ENCODE data around the gene MAPKAPK3.

The MAPKAPK3 gene

DNA sequence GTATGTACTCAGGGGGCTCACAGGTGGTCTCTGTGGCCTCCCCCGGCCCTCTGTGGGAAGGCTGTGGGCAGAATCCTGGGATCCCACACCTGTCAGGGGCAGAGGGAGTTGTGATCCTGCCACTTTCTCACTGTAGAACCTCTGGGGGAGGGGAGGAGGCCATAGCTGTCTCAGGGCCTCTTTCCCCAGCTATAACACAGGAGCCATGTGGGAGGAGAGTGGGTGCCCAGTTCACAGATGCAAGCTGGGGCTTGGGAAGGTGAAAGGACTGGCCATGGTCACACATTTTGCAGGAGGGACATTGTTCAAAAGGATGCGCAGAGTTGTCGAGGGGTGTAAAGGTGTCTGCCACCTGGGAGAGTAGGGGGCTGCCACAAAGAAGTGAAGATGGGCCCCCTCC is 11.7 kb downstream of the MAPKAPK3 start:
- DNase-seq, result no peak

GRCh38 chr3:50630394-50630793 is 13.4 kb downstream of the MAPKAPK3 start:
- no peak for DNase-seq

- DNase-seq, result no peak
Observed at GRCh38 chr3:50630877-50631276, 13.9 kb downstream of the MAPKAPK3 start.

DNA sequence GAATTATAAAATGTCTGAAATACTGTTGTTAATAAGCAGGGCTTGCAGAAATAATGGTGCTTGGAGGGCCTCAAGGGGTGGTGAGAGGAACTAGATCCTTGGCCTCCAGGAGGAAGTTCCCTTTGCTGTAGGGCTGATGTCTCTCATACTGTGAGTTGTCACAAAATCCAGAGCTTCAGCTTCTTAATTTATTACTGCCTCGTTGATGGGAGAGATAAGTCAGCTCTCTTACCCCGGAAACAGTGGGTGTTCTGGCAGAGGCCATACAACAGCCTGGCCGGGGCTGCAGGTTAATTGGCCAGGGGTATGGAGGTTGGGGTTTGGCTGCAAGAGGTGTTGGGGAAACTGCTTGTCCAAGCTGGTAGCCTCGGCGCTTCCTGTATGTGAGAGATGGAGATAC is 15.5 kb downstream of the MAPKAPK3 start:
- DNase-seq, result no peak

DNA sequence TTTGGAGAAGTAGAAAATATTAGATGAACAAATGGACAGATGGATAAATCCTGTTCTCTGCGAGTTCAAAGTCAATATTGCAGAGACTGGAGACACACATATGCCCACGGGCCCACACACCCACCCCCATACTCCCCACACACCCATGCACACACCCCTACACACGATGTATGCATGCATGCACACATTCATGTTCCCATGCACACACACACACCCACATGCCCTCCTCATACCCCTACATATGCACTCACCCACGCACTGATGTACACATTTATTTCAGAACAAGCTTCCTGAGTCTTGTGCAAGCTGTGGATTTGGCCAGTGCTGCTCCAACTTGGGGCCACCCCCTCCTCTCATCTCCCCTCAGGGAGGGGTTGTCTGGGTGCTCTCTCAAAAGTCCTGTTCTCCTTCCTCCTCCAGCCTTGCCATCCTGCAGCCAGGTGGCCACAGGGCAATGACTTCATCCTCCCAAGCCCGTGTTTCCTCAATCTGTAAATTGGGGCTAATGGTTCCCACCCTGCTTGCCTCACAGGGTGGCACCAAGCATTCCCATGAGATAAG is 16.4 kb downstream of the MAPKAPK3 start:
- DNase-seq, result no peak

DNA sequence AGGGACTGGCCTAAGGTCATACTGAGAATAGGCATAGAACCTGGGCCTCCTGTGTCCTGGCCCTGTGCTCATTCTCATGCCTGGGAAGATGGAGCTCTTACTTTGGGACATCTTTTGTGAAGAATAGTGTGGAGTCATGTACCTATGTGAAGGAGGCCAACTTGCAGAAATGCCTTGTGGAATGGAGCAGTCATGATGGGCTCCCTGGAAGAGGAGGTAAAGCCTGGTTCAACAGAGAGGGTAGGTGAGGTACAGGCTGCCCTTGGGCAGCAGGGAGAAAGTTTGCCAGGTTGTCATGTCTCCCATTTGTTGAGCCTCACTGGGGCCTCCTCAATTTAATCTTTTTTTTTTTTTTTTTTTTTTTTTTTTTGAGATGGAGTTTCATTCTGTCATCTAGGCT is 18.1 kb downstream of the MAPKAPK3 start:
- DNase-seq, result no peak

- no peak for DNase-seq
Observed at GRCh38 chr3:50637011-50637410, 20.1 kb downstream of the MAPKAPK3 start.

DNA sequence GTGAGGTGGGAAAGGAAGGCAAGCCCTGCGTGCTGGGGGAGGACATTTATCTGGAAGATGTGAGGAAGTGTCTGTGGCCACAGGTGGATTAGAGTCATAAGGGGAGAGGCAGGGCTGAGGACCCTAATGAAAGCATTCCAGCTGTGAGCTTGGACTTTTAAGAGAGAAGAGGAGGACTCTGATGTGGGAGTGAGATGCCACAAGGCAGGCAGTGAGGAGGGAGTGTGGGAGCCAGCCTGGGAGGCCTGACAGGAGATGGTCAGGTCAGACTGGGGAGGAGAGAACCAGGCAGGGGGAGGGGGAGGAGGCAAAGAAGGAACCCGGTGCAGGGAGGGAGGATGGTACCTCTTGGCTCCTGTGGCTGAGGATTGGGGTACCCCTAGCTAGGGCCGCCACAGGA is 21.0 kb downstream of the MAPKAPK3 start:
- no peak for DNase-seq

DNA sequence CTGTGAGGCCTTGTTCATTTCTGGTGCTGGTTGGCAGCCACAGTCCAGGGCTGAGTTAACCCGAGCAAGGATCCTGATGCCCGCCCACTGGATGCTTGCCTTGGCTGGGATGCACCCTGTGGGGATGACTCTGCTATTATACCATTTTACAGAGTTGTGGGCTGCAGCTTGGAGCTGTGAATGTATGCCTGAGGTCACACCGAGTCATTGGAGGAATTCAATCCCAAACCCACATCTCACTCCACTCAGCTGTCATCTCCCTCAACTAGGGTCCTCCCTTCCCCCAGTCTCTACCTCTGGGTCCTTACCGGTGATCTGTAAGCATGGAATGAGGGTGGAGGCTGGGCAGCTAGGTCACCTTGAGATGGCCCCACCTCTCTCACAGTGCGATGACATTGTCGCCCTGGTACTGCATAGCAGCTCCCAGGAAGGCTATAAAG is 22.1 kb downstream of the MAPKAPK3 start:
- no peak for DNase-seq

GRCh38 chr3:50642382-50642781 is 25.4 kb downstream of the MAPKAPK3 start:
- no peak for DNase-seq

DNA sequence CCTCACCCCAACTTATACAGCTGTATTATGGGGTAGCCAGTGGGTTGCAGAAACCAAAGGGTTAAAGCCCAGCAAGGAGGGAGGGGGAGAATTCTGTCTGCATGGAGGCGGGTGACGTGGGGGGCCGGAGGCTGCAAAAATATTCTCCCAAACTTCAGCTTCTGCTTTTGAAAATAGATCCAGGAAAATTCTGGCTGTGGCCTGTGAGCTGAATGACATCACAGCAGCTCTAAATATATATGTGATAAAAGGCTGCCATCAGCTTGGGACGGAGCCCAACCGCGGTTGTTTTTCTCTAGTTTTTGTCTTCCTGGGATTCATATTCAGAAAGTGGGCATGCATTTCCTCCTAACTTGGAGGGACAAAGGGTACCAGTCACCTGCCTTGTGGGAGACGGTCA is 27.6 kb downstream of the MAPKAPK3 start:
- no peak for DNase-seq

- DNase-seq, result no peak
Observed at GRCh38 chr3:50645378-50645777, 28.4 kb downstream of the MAPKAPK3 start.

- no peak for DNase-seq
Observed at GRCh38 chr3:50648313-50648712, 31.4 kb downstream of the MAPKAPK3 start.

GRCh38 chr3:50648944-50649343 is 32.0 kb downstream of the MAPKAPK3 start:
- DNase-seq, result no peak

GRCh38 chr3:50649451-50649931 is 32.5 kb downstream of the MAPKAPK3 start:
- DNase-seq, result no peak

DNA sequence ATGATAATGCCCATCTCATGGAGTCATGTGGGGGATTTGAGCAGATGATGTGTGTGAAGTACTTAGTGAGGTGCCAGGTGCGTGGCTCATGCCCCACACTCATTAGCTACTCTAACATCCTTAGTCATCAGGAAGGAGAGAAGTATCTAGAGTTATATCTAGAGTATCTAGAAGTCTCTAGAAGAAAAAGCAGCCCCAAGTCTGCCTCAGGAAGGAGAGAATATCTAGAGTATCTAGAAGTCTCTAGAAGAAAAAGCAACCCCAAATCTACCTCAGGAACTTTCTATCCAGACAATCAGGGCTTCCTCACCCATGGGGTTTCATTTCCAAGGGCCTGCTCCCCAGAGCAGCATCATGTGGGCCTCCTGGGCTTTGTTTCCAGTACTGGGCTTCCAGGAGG is 33.1 kb downstream of the MAPKAPK3 start:
- no peak for DNase-seq

DNA sequence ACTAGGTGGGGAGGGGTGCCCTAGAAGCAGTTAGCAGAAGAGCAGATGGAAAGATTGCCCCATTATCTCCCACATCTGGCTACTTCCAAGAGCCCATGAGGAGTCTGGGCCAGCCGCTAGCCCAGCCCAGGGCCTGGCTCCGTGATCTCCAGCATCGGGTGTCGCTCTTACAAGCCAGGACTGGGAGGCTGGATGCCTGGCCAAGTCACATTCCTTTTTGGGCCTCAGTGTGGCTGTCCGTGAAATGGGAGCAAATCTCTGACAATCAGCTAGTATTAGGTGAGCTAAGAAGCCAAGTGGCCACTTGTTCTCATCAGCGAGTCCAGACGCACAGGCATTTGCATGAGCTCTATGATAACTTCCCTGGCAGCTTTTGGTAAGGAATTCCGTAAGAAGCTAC is 34.5 kb downstream of the MAPKAPK3 start:
- DNase-seq, result no peak

DNA sequence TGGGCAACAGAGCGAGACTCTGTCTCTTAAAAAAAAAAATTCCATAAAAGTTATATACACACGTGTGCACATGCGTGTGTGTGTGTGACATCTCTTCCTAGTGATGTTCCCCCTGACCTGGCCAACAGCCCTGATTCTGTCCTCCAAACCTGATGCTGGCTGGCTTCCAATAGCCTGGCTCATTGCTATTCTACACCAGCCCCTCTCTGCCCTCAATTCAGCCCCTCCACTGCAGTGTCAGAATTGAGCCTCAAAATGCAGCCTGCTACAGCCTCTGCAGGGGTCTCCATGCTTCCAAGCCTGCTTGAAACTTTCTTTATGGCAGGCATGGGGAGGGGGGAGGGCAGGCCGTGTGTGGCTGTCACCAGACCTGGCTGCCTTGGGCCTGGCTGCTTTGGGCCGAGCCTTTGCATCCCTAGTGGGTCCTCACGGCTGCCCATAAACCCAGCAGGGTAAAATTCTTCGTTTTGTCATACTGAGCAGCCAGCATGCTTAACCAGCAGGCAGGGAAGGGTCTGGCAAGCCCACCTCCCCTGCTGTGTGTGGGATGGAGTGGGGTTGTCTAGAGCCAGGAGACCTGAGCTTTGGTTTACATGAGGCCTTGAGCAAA is 35.1 kb downstream of the MAPKAPK3 start:
- no peak for DNase-seq

DNA sequence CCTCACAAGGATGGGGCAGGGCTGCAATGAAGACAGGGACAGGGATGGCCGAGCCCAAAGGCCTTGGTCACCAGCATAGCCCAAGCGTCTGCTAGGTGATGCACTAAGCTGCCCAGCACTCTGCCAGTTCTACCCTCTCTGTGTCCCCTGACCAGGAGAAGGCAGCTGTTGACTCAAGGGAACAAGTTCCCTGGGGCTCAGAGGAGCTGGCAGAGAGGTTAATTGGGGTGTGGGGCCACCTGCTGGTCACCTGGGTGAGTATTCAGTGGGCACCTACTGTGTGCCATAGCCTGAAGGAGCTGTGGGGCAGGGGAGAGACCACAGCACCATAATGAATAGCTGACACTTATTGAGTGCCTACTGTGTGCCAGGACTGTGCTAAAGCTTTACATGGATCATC is 35.8 kb downstream of the MAPKAPK3 start:
- DNase-seq, result peak; percentile 48 to 70

- DNase-seq, result no peak
Observed at GRCh38 chr3:50653937-50654595, 37.1 kb downstream of the MAPKAPK3 start.

- DNase-seq, result no peak
Observed at GRCh38 chr3:50655009-50655830, 38.3 kb downstream of the MAPKAPK3 start.

DNA sequence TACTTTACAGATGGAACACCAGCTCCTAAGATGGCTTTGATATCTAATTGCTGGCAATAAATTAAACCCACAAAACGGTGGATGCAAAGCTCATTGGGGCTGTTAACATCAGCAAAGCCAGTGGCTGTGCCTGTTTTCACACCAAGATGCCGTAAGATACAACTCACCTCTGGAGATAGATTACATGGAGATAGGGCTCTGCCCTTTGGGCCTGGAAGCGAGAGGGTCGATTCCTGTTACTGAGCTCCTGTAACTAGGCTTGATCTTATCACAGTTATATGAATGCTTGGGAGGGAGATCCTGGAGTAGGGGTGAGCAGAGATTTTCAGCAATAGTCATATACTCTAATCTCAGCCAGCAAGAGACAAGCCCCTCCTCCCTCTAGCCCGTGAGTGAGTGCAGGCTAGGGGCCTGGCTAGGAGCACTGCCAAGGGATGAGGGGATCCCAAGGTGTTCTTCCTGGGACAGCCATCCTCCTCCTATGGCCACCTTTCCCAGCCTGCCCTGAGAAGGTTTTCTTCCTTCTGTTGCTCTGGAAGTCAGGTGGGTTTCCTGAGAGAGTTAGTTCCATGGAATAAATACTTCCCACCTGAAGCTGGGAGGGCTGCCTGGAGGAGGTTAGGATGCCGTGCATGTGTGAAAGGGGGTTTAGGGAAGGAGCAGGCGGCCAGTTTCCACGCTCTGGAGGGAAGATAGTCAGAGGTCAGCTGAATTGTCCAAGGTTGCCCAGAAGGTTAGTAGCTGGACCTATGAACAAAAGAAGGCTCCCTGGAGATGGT is 39.7 kb downstream of the MAPKAPK3 start:
- DNase-seq, result no peak

GRCh38 chr3:50657407-50657806 is 40.5 kb downstream of the MAPKAPK3 start:
- DNase-seq, result no peak

All from CD4-positive, alpha-beta T cell treated with Interferon alpha-2 for 1 hour (primary cell).